Stimulated activated CD8-positive, alpha-beta memory T cell treated with anti-CD3 and anti-CD28 coated beads, Interleukin-4, amount 100 ng/mL, for 24 hours (primary cell): ENCODE results near the gene FAAH.

Experiments
- DNase-seq: peaks from one replicate; pipeline ENCODE4 v3.0.0-alpha.2; 2020; ENCODE audit warnings: low read depth

Gene FAAH

GRCh38 chr1:46401154-46401913 is 7.2 kb downstream of the FAAH start:
- no peak for DNase-seq

- DNase-seq, result no peak
Measured at GRCh38 chr1:46401964-46402626, 8.0 kb downstream of the FAAH start.

- no peak for DNase-seq
Measured at GRCh38 chr1:46403916-46404315, 9.8 kb downstream of the FAAH start.

- DNase-seq, result no peak
Measured at GRCh38 chr1:46404482-46405196, 10.5 kb downstream of the FAAH start.

GRCh38 chr1:46405197-46405555 is 11.1 kb downstream of the FAAH start:
- no peak for DNase-seq

- DNase-seq, result no peak
Measured at GRCh38 chr1:46405724-46406123, 11.6 kb downstream of the FAAH start.

- no peak for DNase-seq
Measured at GRCh38 chr1:46406881-46407608, 12.9 kb downstream of the FAAH start.

- no peak for DNase-seq
Measured at GRCh38 chr1:46407636-46408035, 13.5 kb downstream of the FAAH start.

- DNase-seq, result no peak
Measured at GRCh38 chr1:46408356-46409062, 14.4 kb downstream of the FAAH start.

- no peak for DNase-seq
Measured at GRCh38 chr1:46409063-46409372, 14.9 kb downstream of the FAAH start.

GRCh38 chr1:46410156-46411009 is 16.3 kb downstream of the FAAH start:
- no peak for DNase-seq

- no peak for DNase-seq
Measured at GRCh38 chr1:46411010-46411405, 16.9 kb downstream of the FAAH start.

- no peak for DNase-seq
Measured at GRCh38 chr1:46411601-46412341, 17.7 kb downstream of the FAAH start.

GRCh38 chr1:46412893-46413595 is 18.9 kb downstream of the FAAH start:
- no peak for DNase-seq

- peak; percentile 15 for DNase-seq
Measured at GRCh38 chr1:46413596-46413985, 19.5 kb downstream of the FAAH start.

- no peak for DNase-seq
Measured at GRCh38 chr1:46415514-46415913, 21.4 kb downstream of the FAAH start.

GRCh38 chr1:46418976-46419375 is 24.9 kb downstream of the FAAH start:
- no peak for DNase-seq

- no peak for DNase-seq
Measured at GRCh38 chr1:46420533-46420915, 26.4 kb downstream of the FAAH start.

GRCh38 chr1:46421739-46422138 is 27.6 kb downstream of the FAAH start:
- no peak for DNase-seq
